MM.1S (cell line): ENCODE measurements around the gene IP6K2.
A peak's percentile ranks its signal among the peaks of the same experiment; 100 is the strongest.

Source experiments
- DNase-seq: peaks from one replicate; pipeline ENCODE4 v3.0.0-alpha.2; 2015
- H2AFZ ChIP-seq: fragments of 300-600 bp; sonication (generic); 2 replicates; pipeline ENCODE4 v1.6.0; 2016; ENCODE audit warnings: antibody characterized with exemption, low read length
- H3F3A ChIP-seq: fragments of 300-600 bp; sonication (generic); 2 replicates; pipeline ENCODE4 v1.6.1; 2016; ENCODE audit warnings: mild to moderate bottlenecking, antibody characterized with exemption, low read length, moderate library complexity, mixed read lengths; ENCODE audit not compliant: insufficient read depth
- H3K27ac ChIP-seq: fragments of 300-600 bp; sonication (generic); 2 replicates; pipeline ENCODE4 v1.5.1; 2016; ENCODE audit warnings: mild to moderate bottlenecking, low read length
- H3K27me3 ChIP-seq: fragments of 300-600 bp; sonication (generic); replicated peaks from 2 replicates; pipeline ENCODE4 v1.6.0; 2016; ENCODE audit warnings: low read length; ENCODE audit not compliant: insufficient read depth
- H3K36me3 ChIP-seq: fragments of 300-600 bp; sonication (generic); replicated peaks from 2 replicates; pipeline ENCODE4 v1.6.1; 2016; ENCODE audit warnings: mild to moderate bottlenecking, low read length, mixed read lengths; ENCODE audit not compliant: insufficient read depth
- H3K4me1 ChIP-seq: fragments of 300-600 bp; sonication (generic); 2 replicates; pipeline ENCODE4 v1.6.1; 2016; ENCODE audit warnings: low read length, mixed read lengths
- H3K4me2 ChIP-seq: fragments of 300-600 bp; sonication (generic); 2 replicates; pipeline ENCODE4 v1.6.0; 2016; ENCODE audit warnings: low read depth, low read length
- H3K4me3 ChIP-seq: fragments of 300-600 bp; sonication (generic); 2 replicates; pipeline ENCODE4 v1.5.1; 2016; ENCODE audit warnings: low read length, mixed read lengths
- H3K79me2 ChIP-seq: fragments of 300-600 bp; sonication (generic); 2 replicates; pipeline ENCODE4 v1.6.1; 2016; ENCODE audit warnings: mixed run types, low read length, mixed read lengths
- H3K9ac ChIP-seq: fragments of 300-600 bp; sonication (generic); 2 replicates; pipeline ENCODE4 v1.6.1; 2016; ENCODE audit warnings: low read length, mixed read lengths
- H3K9me2 ChIP-seq: fragments of 300-600 bp; sonication (generic); replicated peaks from 2 replicates; pipeline ENCODE4 v1.6.1; 2016; ENCODE audit warnings: mild to moderate bottlenecking, low read length, mixed read lengths; ENCODE audit not compliant: insufficient read depth
- H3K9me3 ChIP-seq: fragments of 300-600 bp; sonication (generic); replicated peaks from 2 replicates; pipeline ENCODE4 v1.6.1; 2016; ENCODE audit warnings: mild to moderate bottlenecking, low read length, mixed read lengths; ENCODE audit not compliant: insufficient read depth
- H4K20me1 ChIP-seq: fragments of 300-600 bp; sonication (generic); 2 replicates; pipeline ENCODE4 v1.6.1; 2016; ENCODE audit warnings: mild to moderate bottlenecking, low read length, moderate library complexity, mixed read lengths; ENCODE audit not compliant: insufficient read depth
- CTCF ChIP-seq: fragments of 300-600 bp; sonication (generic); IDR thresholded peaks from 2 replicates; pipeline ENCODE4 v1.5.1; 2016; ENCODE audit warnings: antibody characterized with exemption, low read length, mixed read lengths
- EZH2 ChIP-seq: fragments of 300-600 bp; sonication (generic); optimal IDR thresholded peaks from 2 replicates; pipeline ENCODE3; 2017; ENCODE audit warnings: low read depth, mild to moderate bottlenecking, antibody characterized with exemption, low read length, mixed read lengths
- EZH2phosphoT487 ChIP-seq: fragments of 300-600 bp; sonication (generic); IDR thresholded peaks from 2 replicates; pipeline ENCODE4 v1.6.1; 2018; ENCODE audit warnings: antibody characterized with exemption, low read length

The IP6K2 gene

DNA sequence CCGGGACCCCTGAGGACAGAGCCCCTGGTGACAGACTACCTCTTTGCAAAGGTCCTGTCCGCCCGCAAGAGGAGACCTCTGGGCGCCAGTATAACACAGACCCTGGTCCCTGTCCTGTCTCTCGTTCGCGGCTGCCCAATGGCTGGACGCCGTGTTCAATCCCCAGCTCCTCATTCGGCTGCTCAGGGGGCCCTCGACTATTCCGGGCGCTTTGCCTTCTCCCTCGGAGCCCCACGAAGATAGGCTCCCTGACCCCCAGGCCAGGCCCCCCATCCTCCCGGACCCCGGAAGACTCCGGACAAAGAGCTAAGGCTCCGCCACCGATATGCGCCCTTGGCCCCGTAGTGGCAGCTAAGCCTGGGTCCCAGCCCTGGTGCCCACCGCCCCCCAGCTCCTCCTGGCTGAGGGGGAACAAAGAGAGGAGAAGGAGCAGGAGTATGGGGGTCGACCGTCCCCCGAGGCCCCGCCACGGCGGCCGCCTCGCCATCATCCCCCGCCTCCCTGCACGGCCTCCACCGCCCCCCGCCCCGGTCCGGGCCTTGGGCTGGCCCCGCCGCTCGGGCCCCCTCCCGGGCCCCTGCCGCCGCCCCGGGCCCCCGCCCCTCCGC, 54.8 kb downstream of the IP6K2 start:
- Histone ChIP-seq H3F3A (no peaks in the 10 kb centered on the region), H3K79me2 (no peaks in the 10 kb centered on the region), H3K9ac (no peak overlapping the region), H3K27me3 (peaks cover 15% of the 10 kb centered on the region), H3K4me3 (no peak overlapping the region), H3K4me1 (no peaks in the 10 kb centered on the region), H2AFZ (no peak overlapping the region), H3K9me3 (no peaks in the 10 kb centered on the region), H4K20me1 (no peaks in the 10 kb centered on the region), H3K27ac (no peak overlapping the region), H3K36me3 (no peaks in the 10 kb centered on the region), H3K9me2 (no peaks in the 10 kb centered on the region), H3K4me2 (no peak overlapping the region)
- no peak for TF ChIP-seq EZH2phosphoT487
- TF ChIP-seq CTCF: no peak
- no peak for TF ChIP-seq EZH2
- DNase-seq: no peak

DNA sequence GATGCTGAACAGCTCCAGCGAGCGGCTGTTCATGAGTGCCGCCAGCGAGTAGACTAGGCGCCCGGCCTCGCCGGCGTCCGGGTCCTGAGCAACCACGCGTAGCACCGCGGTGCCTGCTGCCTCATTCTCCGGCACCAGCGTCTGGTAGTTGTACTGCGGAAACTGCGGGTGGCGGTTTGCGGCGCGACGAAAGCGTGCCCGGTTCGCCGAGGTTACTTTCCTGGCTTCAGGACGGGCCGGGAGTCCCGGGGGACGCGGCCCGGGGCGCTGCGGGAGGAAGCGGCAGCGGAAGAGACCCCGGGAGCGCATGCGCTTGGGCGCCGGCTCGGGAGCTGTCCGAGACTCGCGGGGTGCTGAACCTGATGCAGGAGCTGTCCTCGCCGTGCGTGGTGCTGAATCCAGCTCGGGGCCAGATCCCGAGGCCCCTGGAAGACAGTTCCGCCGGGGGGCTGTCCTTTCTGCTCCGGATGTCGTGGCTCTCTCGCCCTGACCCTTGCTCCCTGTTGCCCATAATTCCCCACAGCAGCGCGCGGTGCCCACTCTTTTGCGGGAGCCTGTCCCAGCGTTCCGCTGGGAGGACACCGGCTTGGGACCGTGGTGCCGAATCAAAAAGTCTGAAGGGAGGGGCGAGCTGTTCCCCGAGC, 55.4 kb downstream of the IP6K2 start:
- no peaks in the 10 kb centered on the region for H3K79me2 ChIP-seq
- H3K27me3 ChIP-seq: peaks cover 17% of the 10 kb centered on the region
- no peaks in the 10 kb centered on the region for H3K9me3 ChIP-seq
- no peaks in the 10 kb centered on the region for H4K20me1 ChIP-seq
- no peak for TF ChIP-seq EZH2
- no peak for TF ChIP-seq CTCF
- no peak for TF ChIP-seq EZH2phosphoT487
- peak; percentile 56 for DNase-seq
- no peaks in the 10 kb centered on the region for H3K9me2 ChIP-seq
- no peak overlapping the region for H3K9ac ChIP-seq
- no peak overlapping the region for H3K4me3 ChIP-seq
- no peak overlapping the region for H3K27ac ChIP-seq
- H3F3A ChIP-seq: no peaks in the 10 kb centered on the region
- H2AFZ ChIP-seq: no peak overlapping the region
- no peak overlapping the region for H3K4me2 ChIP-seq
- no peaks in the 10 kb centered on the region for H3K36me3 ChIP-seq
- H3K4me1 ChIP-seq: peaks cover 2% of the 10 kb centered on the region; the same call in 1 of the 2 replicates

DNA sequence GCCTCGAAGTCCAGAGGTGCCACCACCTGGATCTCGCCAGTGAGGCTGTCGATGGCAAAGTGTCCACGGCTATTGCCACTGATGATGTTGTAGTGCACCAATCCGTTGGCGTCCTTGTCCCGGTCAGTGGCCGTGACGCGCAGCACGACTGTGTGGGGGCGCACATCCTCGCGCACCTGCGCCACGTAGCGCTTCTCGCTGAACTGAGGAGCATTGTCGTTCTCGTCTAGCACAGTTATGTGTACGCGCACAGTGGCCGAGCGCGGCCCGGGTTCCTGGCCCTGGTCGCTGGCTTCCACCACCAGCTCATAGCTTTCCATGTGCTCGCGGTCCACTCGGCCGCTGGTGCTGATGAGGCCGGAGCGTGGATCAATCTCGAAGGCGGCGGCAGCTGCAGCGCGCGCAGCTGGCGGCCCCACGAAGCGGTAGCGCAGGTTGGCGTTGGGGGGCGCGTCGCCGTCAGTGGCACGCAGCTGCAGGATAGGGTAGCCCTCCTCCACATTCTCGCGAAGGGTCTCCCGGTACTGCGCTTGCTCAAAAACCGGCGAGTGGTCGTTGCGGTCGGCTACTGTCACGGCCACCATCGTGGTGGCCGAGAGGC, 56.1 kb downstream of the IP6K2 start:
- peaks cover 5% of the 10 kb centered on the region; the same call in 1 of the 2 replicates for H3K4me1 ChIP-seq
- no peaks in the 10 kb centered on the region for H3K79me2 ChIP-seq
- H3K36me3 ChIP-seq: no peaks in the 10 kb centered on the region
- H3K27me3 ChIP-seq: peaks cover 17% of the 10 kb centered on the region
- no peak overlapping the region for H3K9ac ChIP-seq
- no peak overlapping the region for H3K4me3 ChIP-seq
- TF ChIP-seq EZH2phosphoT487 (no peak), CTCF (no peak), EZH2 (no peak)
- no peak overlapping the region for H2AFZ ChIP-seq
- no peak overlapping the region for H3K4me2 ChIP-seq
- H3K27ac ChIP-seq: no peak overlapping the region
- no peaks in the 10 kb centered on the region for H4K20me1 ChIP-seq
- H3F3A ChIP-seq: no peaks in the 10 kb centered on the region
- no peaks in the 10 kb centered on the region for H3K9me2 ChIP-seq
- no peaks in the 10 kb centered on the region for H3K9me3 ChIP-seq
- no peak for DNase-seq
